NCI-H146 treated with DMSO at 0.1 percent for 48 hours (cell line): Measurements from ENCODE around the gene CACNA1C.

Experiments used
- DNase-seq: peaks from one replicate; lab custom pipeline; 2025; ENCODE audit not compliant: unreplicated experiment; lab: John Stamatoyannopoulos, UW

Gene CACNA1C

GRCh38 chr12:2167231-2167630 is 114.4 kb downstream of the CACNA1C start:
- no peak for DNase-seq

GRCh38 chr12:2168808-2169207 is 116.0 kb downstream of the CACNA1C start:
- no peak for DNase-seq

GRCh38 chr12:2169489-2169888 is 116.7 kb downstream of the CACNA1C start:
- DNase-seq = no peak

- no peak for DNase-seq
These were observed 117.2 kb downstream of the CACNA1C start for GRCh38 chr12:2169940-2170339.

GRCh38 chr12:2170376-2170775 is 117.6 kb downstream of the CACNA1C start:
- DNase-seq = no peak

- no peak for DNase-seq
These were observed 119.1 kb downstream of the CACNA1C start for GRCh38 chr12:2171672-2172426.

- no peak for DNase-seq
These were observed 119.9 kb downstream of the CACNA1C start for GRCh38 chr12:2172491-2173214.

- DNase-seq = no peak
These were observed 121.2 kb downstream of the CACNA1C start for GRCh38 chr12:2173971-2174370.

- no peak for DNase-seq
These were observed 124.2 kb downstream of the CACNA1C start for GRCh38 chr12:2177003-2177402.

- DNase-seq = no peak
These were observed 125.0 kb downstream of the CACNA1C start for GRCh38 chr12:2177751-2178150.

GRCh38 chr12:2179058-2179457 is 126.3 kb downstream of the CACNA1C start:
- DNase-seq = no peak

- DNase-seq = no peak
These were observed 127.4 kb downstream of the CACNA1C start for GRCh38 chr12:2179953-2180736.

- DNase-seq = no peak
These were observed 127.9 kb downstream of the CACNA1C start for GRCh38 chr12:2180737-2181082.

- DNase-seq = no peak
These were observed 131.1 kb downstream of the CACNA1C start for GRCh38 chr12:2183556-2184541.

- no peak for DNase-seq
These were observed 133.1 kb downstream of the CACNA1C start for GRCh38 chr12:2185751-2186341.

- no peak for DNase-seq
These were observed 134.6 kb downstream of the CACNA1C start for GRCh38 chr12:2187195-2187945.

- no peak for DNase-seq
These were observed 137.3 kb downstream of the CACNA1C start for GRCh38 chr12:2190085-2190484.

GRCh38 chr12:2190896-2191533 is 138.2 kb downstream of the CACNA1C start:
- no peak for DNase-seq

GRCh38 chr12:2191534-2192153 is 138.9 kb downstream of the CACNA1C start:
- no peak for DNase-seq
